K562 (cell line): ENCODE measurements around the gene GPC2. TPM values are rescaled to one million over a fixed set of nuclear protein-coding genes. Genes with fewer than 3 reads are reported as not detected.

ENCODE experiments used
- ATF4 ChIP-seq: fragments of 450-650 bp; formaldehyde crosslinking; IDR thresholded peaks from 2 replicates; pipeline ENCODE4 v1.4.0; 2022; ENCODE audit warnings: mild to moderate bottlenecking, moderate library complexity
- CHD1 ChIP-seq: fragments of 200-600 bp; sonication (generic); IDR thresholded peaks from one replicate; pipeline ENCODE4 v1.6.1; 2012; ENCODE audit warnings: mild to moderate bottlenecking, moderate library complexity, low read length, inconsistent platforms
- GABPA ChIP-seq: fragments of 200-800 bp; sonication (Bioruptor generic); conservative IDR thresholded peaks from 2 replicates; pipeline ENCODE4 v1.6.1; 2016; ENCODE audit warnings: low read depth, missing genetic modification characterization, missing compliant biosample characterization
- MCM3 ChIP-seq: fragments of 450-650 bp; IDR thresholded peaks from 2 replicates; pipeline ENCODE4 v1.6.1; 2016
- PKNOX1 ChIP-seq: fragments of 450-650 bp; IDR thresholded peaks from 2 replicates; pipeline ENCODE4 v1.6.1; 2016
- VEZF1 ChIP-seq: fragments of 200-800 bp; sonication (Bioruptor generic); IDR thresholded peaks from 2 replicates; pipeline ENCODE4 v1.6.1; 2017; ENCODE audit warnings: missing genetic modification characterization, missing compliant biosample characterization
- polyA plus RNA-seq, 8 experiments: library from polyadenylated mRNA; depleted of rRNA in 4 of 8; stranded (reverse) in 5 of 8; unstranded in 3 of 8; fragments of >200 nt; fragmentation: Nextera tagmentation in 2 of 8; fragmentation: Illumina TruSeq in 1 of 8; extraction: Ambion mirVana in 2 of 8; extraction: Trizol in 1 of 8; gene quantifications; 2 replicates each; pipeline versions ENCODE4 v1.2.1 to v1.2.3, GENCODE V29; 2011 to 2014; ENCODE audit warnings: inconsistent platforms in 1 of 8, missing spikeins in 1 of 8
- total RNA-seq, 7 experiments: library from RNA; depleted of rRNA in 6 of 7; stranded (reverse); fragments of >200 nt in 6 of 7; fragmentation: Illumina TruSeq in 2 of 7; extraction: Trizol in 2 of 7; gene quantifications; 2 replicates each; pipeline versions ENCODE4 v1.2.1 to v1.2.3, GENCODE V29; 2011 to 2021; ENCODE audit warnings: low replicate concordance in 1 of 7

Gene GPC2
- total and polyA plus RNA-seq, 9 of the 15 experiments (the other 6 are each of a cell fraction or from before 2014, with no cell fraction given): 0.06 to 7.7 (median 1.4) TPM; not detected in 1

- TF ChIP-seq GABPA (peak; percentile 80), VEZF1 (CRISPR knock-in tag) (peak; percentile 95), PKNOX1 (no peak), MCM3 (no peak), ATF4 (no peak), CHD1 (peak; percentile 11)
Measured at GRCh38 chr7:100126931-100127865, 50.0 kb downstream of the GPC2 start, which contains the start of gene MBLAC1 (continued).
